Gastrocnemius medialis (tissue), 4 donors: ENCODE results near the gene SEMA3G. TPM values are rescaled to one million over a fixed set of nuclear protein-coding genes. Genes with fewer than 3 reads are reported as not detected.
A peak's percentile ranks its signal among the peaks of the same experiment; 100 is the strongest.

Experiments used
- ATAC-seq, 2 donors: fragments of 150-250 bp; one replicate each; pipeline ENCODE4 v1.9.1; 2016
- DNase-seq, 2 donors: peaks; one replicate each; pipeline ENCODE4 v3.0.0-alpha.2; 2019
- H3K27ac ChIP-seq, 4 donors: fragments of 200-600 bp; sonication (generic); 1 replicate in 1 of 4; 2 replicates in 3 of 4; pipeline ENCODE4 v1.5.1; 2016 to 2018; ENCODE audit warnings: mild to moderate bottlenecking in 2 of 4, moderate library complexity in 1 of 4
- H3K27me3 ChIP-seq, 3 donors: fragments of 200-600 bp; sonication (generic) in 2 of 3; 1 replicate in 1 of 3; 2 replicates in 2 of 3; pipeline versions ENCODE4 v1.5.1 to v1.6.0; 2016 to 2019; ENCODE audit warnings: mild to moderate bottlenecking in 1 of 3, moderate library complexity in 1 of 3
- H3K36me3 ChIP-seq, 2 donors: fragments of 200-600 bp; sonication (generic) in 1 of 2; one replicate each; pipeline ENCODE4 v1.5.1; 2017 to 2018
- H3K4me1 ChIP-seq, 2 donors: fragments of 200-600 bp; sonication (generic) in 1 of 2; one replicate each; pipeline ENCODE4 v1.5.1; 2016 to 2017; ENCODE audit warnings: mild to moderate bottlenecking in 2 of 2
- H3K4me3 ChIP-seq, 4 donors: fragments of 200-600 bp; sonication (generic) in 3 of 4; 1 replicate in 1 of 4; 2 replicates in 3 of 4; pipeline ENCODE4 v1.5.1; 2016 to 2019; ENCODE audit warnings: mild to moderate bottlenecking in 2 of 4
- H3K9me3 ChIP-seq, 3 donors: fragments of 200-600 bp; sonication (generic) in 2 of 3; 1 replicate in 1 of 3; 2 replicates in 2 of 3; pipeline ENCODE4 v1.5.1; 2016 to 2019
- POLR2A ChIP-seq, 2 donors: fragments of 450-650 bp; IDR thresholded peaks; one replicate each; pipeline ENCODE4 v1.6.1; 2017; ENCODE audit warnings: antibody characterized with exemption in 2 of 2, mild to moderate bottlenecking in 2 of 2, moderate library complexity in 2 of 2
- in situ Hi-C, 4 donors: fragments of 200-750 bp; cut with MboI; loops; one replicate each; pipeline versions ENCODE4 v1.15.0 to v1.8.0; 2017; ENCODE audit warnings: low sequenced_read_pairs in 4 of 4
- intact Hi-C: fragments of 100-400 bp; cut with DNase I; formaldehyde crosslinking; loops from one replicate; pipeline ENCODE4 v1.15.1; 2023; ENCODE audit warnings: low total_unique reads
- total RNA-seq, 4 donors: library from RNA; depleted of rRNA; stranded (reverse); fragments of >200 nt; gene quantifications; one replicate each; pipeline versions ENCODE4 v1.1.0 to v1.2.3, GENCODE V29; 2016
- TF ChIP-seq, protein P1 (sequence below), 5 experiments: fragments of 450-650 bp in 3 of 5; fragments of 200-600 bp in 2 of 5; sonication (generic) in 2 of 5; IDR thresholded peaks in 4 of 5; conservative IDR thresholded peaks in 1 of 5; 1 replicate in 4 of 5; 2 replicates in 1 of 5; pipeline ENCODE4 v1.5.1; 2016 to 2019; ENCODE audit warnings: antibody characterized with exemption in 5 of 5, mild to moderate bottlenecking in 3 of 5, moderate library complexity in 3 of 5

SEMA3G gene
- total RNA-seq, 4 donors from 2014 or later = 3.8 to 20.3 (median 13.1) TPM

DNA sequence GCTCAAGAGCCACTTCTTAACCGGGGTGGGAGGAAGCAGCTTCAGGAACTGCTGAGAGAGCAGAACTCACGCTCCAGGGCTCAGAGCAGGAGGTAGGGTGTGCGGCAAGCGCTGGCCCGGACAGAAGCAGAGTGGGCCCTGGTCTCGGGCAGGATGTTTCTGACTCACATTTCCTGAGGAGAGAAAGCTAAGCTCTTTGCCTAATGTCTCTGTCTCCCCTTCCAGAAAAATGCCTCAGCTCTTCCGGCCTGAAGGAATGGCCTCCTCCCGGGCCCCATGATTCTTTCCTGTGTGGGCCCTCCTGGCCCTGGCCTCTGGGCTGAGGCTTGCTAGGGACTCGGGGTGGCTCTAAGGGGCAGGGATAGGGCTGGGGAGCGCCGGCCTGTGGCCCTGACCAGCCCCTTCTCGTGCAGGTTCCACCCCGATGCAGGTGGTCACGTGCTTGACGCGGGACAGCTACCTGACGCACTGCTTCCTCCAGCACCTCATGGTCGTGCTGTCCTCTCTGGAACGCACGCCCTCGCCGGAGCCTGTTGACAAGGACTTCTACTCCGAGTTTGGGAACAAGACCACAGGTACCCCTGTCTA, 46.1 kb upstream of the SEMA3G start:
- TF ChIP-seq POLR2A (IDR thresholded peaks at IDR 0.05) = no peak
- TF ChIP-seq, protein P1, sequence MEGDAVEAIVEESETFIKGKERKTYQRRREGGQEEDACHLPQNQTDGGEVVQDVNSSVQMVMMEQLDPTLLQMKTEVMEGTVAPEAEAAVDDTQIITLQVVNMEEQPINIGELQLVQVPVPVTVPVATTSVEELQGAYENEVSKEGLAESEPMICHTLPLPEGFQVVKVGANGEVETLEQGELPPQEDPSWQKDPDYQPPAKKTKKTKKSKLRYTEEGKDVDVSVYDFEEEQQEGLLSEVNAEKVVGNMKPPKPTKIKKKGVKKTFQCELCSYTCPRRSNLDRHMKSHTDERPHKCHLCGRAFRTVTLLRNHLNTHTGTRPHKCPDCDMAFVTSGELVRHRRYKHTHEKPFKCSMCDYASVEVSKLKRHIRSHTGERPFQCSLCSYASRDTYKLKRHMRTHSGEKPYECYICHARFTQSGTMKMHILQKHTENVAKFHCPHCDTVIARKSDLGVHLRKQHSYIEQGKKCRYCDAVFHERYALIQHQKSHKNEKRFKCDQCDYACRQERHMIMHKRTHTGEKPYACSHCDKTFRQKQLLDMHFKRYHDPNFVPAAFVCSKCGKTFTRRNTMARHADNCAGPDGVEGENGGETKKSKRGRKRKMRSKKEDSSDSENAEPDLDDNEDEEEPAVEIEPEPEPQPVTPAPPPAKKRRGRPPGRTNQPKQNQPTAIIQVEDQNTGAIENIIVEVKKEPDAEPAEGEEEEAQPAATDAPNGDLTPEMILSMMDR (IDR thresholded peaks at IDR 0.05 in 4 of 5, conservative IDR thresholded peaks at IDR 0.05 in 1 of 5) = no peak
- intact Hi-C loops (no loop called here), in situ Hi-C loops (no loop called here)
- Histone ChIP-seq H3K36me3 (peaks cover 0 to 69% of the 10 kb centered on the region in 2 donors), H3K27me3 (no peaks in the 10 kb centered on the region), H3K4me3 (no peak overlapping the region), H3K27ac (peak overlapping the region; percentile 34 to 70 (median 56)), H3K4me1 (peaks cover 37 to 42% of the 10 kb centered on the region in 2 donors), H3K9me3 (no peaks in the 10 kb centered on the region)
- DNase-seq (no peak), ATAC-seq (no peak)

DNA sequence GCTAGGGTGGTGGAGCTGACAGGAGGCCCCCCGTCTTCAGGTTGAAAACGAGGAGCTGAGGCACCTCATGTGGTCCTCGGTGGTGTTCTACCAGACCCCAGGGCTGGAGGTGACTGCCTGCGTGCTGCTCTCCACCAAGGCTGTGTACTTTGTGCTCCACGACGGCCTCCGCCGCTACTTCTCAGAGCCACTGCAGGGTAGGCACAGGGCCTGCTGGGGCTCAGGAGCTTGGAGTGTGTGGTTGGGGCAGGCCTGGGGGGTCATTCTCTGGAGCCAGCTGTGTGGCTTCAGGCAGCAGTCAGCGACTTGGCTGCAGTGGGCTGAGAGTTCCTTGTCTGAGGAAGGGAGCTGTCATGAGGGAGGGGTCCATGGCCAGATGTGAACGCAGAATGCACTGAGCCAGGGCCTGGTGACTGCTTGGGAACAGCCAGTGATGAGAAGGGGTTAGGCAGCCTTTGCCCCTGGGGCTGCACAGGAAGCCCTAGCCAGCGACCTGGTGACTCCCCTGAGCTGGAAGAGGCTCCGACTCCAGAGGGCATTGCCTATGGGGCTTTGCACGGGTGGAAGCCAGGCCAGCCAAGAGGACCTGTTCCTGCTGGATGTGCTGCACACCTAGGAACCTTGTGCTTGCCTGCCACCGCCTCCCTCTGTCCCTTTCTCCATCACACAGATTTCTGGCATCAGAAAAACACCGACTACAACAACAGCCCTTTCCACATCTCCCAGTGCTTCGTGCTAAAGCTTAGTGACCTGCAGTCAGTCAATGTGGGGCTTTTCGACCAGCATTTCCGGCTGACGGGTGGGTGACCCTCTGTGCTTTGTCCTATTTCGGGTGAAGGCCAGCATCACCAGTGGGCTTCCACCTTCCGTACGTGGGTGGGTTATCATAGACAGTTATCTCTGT, 45.4 kb upstream of the SEMA3G start:
- in situ Hi-C loops = no loop called here
- H3K4me3 ChIP-seq = no peak overlapping the region
- no peaks in the 10 kb centered on the region for H3K9me3 ChIP-seq
- peaks cover 0 to 75% of the 10 kb centered on the region in 2 donors for H3K36me3 ChIP-seq
- intact Hi-C loops = no loop called here
- DNase-seq (no peak), ATAC-seq (no peak)
- TF ChIP-seq POLR2A (IDR thresholded peaks at IDR 0.05) = no peak
- TF ChIP-seq, protein P1 (IDR thresholded peaks at IDR 0.05 in 4 of 5, conservative IDR thresholded peaks at IDR 0.05 in 1 of 5) = no peak
- H3K27ac ChIP-seq = peak overlapping the region; percentile 45 to 70 (median 66)
- no peaks in the 10 kb centered on the region for H3K27me3 ChIP-seq
- H3K4me1 ChIP-seq = peaks cover 37 to 42% of the 10 kb centered on the region in 2 donors

DNA sequence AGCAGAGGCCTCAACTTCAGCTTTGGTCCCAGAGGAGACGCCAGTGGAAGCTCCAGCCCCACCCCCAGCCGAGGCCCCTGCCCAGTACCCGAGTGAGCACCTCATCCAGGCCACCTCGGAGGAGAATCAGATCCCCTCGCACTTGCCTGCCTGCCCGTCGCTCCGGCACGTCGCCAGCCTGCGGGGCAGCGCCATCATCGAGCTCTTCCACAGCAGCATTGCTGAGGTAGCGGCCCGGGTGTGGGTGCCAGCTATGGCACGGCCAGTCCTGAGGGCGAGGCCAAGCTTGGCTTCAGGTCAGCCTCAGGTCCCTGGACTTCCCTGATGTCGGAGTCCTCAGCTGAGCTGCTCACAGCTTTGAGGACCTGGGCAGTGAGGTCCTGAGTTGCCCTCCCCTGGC, 44.5 kb upstream of the SEMA3G start:
- Histone ChIP-seq H3K27me3 (no peaks in the 10 kb centered on the region), H3K27ac (peak overlapping the region; percentile 45 to 70 (median 66)), H3K9me3 (no peaks in the 10 kb centered on the region), H3K4me1 (peaks cover 42 to 46% of the 10 kb centered on the region in 2 donors), H3K36me3 (peaks cover 0 to 75% of the 10 kb centered on the region in 2 donors), H3K4me3 (no peak overlapping the region)
- intact Hi-C loops = no loop called here
- ATAC-seq (peak in 1 of 2 donors; percentile 40), DNase-seq (peak in 1 of 2 donors; percentile 71)
- no peak for TF ChIP-seq POLR2A (IDR thresholded peaks at IDR 0.05)
- TF ChIP-seq, protein P1 (IDR thresholded peaks at IDR 0.05 in 4 of 5, conservative IDR thresholded peaks at IDR 0.05 in 1 of 5) = no peak
- in situ Hi-C loops = no loop called here

DNA sequence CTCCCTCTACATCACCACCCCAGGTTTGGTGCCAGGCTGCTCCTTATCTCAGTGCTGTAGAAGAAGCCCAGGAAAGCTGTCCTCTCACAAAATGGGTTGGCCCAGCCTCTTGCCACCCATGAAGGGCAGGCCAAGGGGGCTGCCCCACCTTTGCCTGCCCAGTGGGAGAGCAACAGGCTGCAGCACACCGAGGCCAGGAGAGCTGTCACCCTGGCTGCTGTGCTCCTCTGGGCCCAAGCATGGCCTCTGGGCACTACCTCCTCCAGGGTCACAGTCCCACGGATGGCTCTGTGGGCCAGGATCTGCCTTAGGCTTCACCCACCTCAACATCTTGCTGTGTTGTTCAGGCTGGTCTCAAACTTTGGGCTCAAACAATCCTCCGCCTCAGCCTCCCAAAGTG, 43.8 kb upstream of the SEMA3G start:
- H3K27me3 ChIP-seq = no peaks in the 10 kb centered on the region
- peaks cover 42 to 49% of the 10 kb centered on the region in 2 donors for H3K4me1 ChIP-seq
- H3K4me3 ChIP-seq = no peak overlapping the region
- peak overlapping the region in 3 of 4 donors; percentile 65 to 70 (median 68) for H3K27ac ChIP-seq
- peaks cover 0 to 75% of the 10 kb centered on the region in 2 donors for H3K36me3 ChIP-seq
- intact Hi-C loops = no loop called here
- no peak for DNase-seq
- ATAC-seq = no peak
- in situ Hi-C loops = no loop called here
- TF ChIP-seq, protein P1 (IDR thresholded peaks at IDR 0.05 in 4 of 5, conservative IDR thresholded peaks at IDR 0.05 in 1 of 5) = no peak
- no peak for TF ChIP-seq POLR2A (IDR thresholded peaks at IDR 0.05)
- H3K9me3 ChIP-seq = no peaks in the 10 kb centered on the region
